Lower leg skin (tissue), 4 donors: ENCODE results near the gene SCAMP3. TPM values are rescaled to one million over a fixed set of nuclear protein-coding genes. Genes with fewer than 3 reads are reported as not detected.
A peak's percentile ranks its signal among the peaks of the same experiment; 100 is the strongest.

Experiments used
- DNase-seq, 2 donors: peaks; one replicate each; pipeline ENCODE4 v3.0.0-alpha.2; 2019; ENCODE audit warnings: low spot score in 2 of 2
- H3K4me3 ChIP-seq: fragments of 200-600 bp; sonication (generic); 2 replicates; pipeline ENCODE4 v1.5.1; 2017; ENCODE audit warnings: mild to moderate bottlenecking, low read depth; ENCODE audit not compliant: poor library complexity, severe bottlenecking
- POLR2A ChIP-seq, 2 donors: fragments of 450-650 bp; IDR thresholded peaks; one replicate each; pipeline ENCODE4 v1.6.1; 2016 to 2017; ENCODE audit warnings: antibody characterized with exemption in 2 of 2, mild to moderate bottlenecking in 1 of 2, moderate library complexity in 1 of 2
- WGBS, 2 donors: methylation state at CpG; one replicate each; pipeline ENCODE4 v1.1.5; 2018; 5-methylcytosine and 5-hydroxymethylcytosine counted together
- intact Hi-C: fragments of 100-400 bp; cut with DNase I; formaldehyde crosslinking; loops from one replicate; pipeline ENCODE4 v1.15.0; 2023; ENCODE audit warnings: low total_unique reads
- total RNA-seq, 4 donors: library from RNA; depleted of rRNA; stranded (reverse); fragments of >200 nt; gene quantifications; one replicate each; pipeline ENCODE4 v1.1.0, GENCODE V29; 2016
- TF ChIP-seq, protein P1 (sequence below), 3 donors: fragments of 450-650 bp; IDR thresholded peaks; one replicate each; pipeline ENCODE4 v1.5.1; 2016; ENCODE audit warnings: antibody characterized with exemption in 3 of 3, mild to moderate bottlenecking in 3 of 3, moderate library complexity in 2 of 3

Gene SCAMP3
- total RNA-seq, 4 donors from 2014 or later: 67.8 to 96.9 (median 87.6) TPM

DNA sequence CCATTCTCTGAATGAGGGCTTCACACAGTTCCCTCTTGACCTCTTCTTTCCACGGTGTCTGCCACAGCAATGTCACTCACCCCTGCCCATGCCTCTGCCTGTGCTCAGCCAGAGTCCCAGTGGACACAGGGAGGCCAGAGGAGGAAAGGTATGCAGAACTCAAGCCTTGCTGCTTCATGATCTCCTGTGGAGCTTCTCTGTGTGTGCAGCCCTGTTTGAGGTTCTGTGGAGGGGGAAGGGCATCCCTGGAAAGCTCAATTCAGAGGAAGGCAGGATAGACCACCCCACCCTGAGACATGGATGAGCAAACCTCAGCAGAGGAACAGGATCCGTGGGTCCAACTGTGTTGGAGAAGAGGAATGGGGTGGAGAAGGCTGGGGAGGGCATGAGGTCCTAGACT is 17.1 kb upstream of the SCAMP3 start:
- WGBS, 2 donors: 77 to 86% methylated on average over 2 of the region's 2 CpGs
- no peak overlapping the region for H3K4me3 ChIP-seq
- intact Hi-C loops: loop anchor here (5.0 kb wide), 1 partner anchor 43 kb away; the partner anchor contains the start of gene RUSC1
- DNase-seq: no peak
- no peak for TF ChIP-seq POLR2A (IDR thresholded peaks at IDR 0.05)
- TF ChIP-seq, protein P1, sequence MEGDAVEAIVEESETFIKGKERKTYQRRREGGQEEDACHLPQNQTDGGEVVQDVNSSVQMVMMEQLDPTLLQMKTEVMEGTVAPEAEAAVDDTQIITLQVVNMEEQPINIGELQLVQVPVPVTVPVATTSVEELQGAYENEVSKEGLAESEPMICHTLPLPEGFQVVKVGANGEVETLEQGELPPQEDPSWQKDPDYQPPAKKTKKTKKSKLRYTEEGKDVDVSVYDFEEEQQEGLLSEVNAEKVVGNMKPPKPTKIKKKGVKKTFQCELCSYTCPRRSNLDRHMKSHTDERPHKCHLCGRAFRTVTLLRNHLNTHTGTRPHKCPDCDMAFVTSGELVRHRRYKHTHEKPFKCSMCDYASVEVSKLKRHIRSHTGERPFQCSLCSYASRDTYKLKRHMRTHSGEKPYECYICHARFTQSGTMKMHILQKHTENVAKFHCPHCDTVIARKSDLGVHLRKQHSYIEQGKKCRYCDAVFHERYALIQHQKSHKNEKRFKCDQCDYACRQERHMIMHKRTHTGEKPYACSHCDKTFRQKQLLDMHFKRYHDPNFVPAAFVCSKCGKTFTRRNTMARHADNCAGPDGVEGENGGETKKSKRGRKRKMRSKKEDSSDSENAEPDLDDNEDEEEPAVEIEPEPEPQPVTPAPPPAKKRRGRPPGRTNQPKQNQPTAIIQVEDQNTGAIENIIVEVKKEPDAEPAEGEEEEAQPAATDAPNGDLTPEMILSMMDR (IDR thresholded peaks at IDR 0.05): no peak

DNA sequence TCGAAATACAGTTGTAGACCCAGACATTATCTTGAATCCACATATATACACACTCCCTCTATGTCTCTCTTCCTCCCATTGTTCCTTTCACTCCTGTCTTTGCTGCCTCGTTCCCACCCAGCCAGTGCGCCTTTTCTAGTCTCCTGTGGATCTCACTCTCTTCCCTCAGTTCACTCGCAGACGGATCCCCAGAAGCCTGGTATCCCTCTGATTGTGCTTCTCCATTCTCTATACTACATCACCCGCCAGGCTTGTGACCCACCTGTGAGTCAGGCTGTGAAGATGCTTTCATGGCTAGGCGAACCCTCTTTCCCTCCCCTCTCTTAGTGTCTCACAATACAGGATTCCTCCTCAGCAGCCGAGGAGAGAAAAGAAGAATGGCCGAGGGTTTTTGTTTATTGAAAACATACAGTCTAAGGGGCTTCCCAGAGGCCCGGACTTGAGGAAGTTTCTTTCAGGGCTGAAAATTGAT is 16.6 kb upstream of the SCAMP3 start:
- DNase-seq: no peak
- WGBS, 2 donors: 59 to 67% methylated on average over 10 of the region's 10 CpGs
- no peak overlapping the region for H3K4me3 ChIP-seq
- TF ChIP-seq, protein P1 (IDR thresholded peaks at IDR 0.05): no peak
- TF ChIP-seq POLR2A (IDR thresholded peaks at IDR 0.05): no peak
- intact Hi-C loops: loop anchor here (5.0 kb wide), 1 partner anchor 44 kb away; the partner anchor contains the start of gene RUSC1

DNA sequence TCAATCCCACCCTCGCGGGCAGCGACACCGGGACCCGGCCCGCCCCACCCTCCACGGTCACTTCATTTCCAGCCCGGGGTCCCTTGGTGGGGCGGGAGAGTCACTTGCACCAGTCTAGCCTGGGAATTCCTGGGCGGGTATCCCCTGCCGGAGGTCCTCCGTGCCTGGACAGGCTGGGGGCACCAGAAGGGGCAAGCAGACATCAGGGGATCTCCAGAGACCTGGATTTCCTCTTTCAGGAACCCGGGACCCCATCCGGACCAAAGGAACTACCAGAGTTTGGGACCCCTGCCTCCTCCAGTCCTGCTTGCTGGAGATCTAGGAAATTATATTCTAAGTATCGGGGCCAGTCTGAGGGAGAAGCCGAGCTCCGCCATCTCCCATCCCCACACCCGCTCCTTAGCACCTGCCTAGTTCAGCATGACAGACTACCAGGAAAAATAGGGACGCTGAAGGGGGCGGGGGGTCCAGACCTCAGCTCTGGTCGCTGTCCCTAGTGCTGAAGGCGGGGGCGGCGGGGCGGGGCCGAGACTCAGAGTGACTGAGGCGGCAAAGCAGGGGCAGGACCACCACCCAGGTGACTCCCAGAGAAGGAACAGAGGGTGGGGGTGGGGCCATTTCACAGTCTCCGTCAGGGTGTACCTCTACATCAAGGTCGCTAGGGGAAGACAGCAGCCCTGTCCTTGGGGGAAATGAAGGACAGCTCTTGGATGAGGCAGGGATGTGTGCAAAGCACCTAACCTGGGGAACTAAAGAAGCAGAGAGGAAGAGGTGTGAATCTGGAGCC is 15.9 kb upstream of the SCAMP3 start:
- peak overlapping the region; percentile 57 for H3K4me3 ChIP-seq
- intact Hi-C loops: loop anchor here (5.0 kb wide), 1 partner anchor 44 kb away; the partner anchor contains the start of gene RUSC1
- TF ChIP-seq POLR2A (IDR thresholded peaks at IDR 0.05): no peak
- TF ChIP-seq, protein P1 (IDR thresholded peaks at IDR 0.05): no peak
- WGBS, 2 donors: 0 to 2% methylated on average over 17 to 28 of the region's 29 CpGs
- DNase-seq: peak; percentile 33 to 92

DNA sequence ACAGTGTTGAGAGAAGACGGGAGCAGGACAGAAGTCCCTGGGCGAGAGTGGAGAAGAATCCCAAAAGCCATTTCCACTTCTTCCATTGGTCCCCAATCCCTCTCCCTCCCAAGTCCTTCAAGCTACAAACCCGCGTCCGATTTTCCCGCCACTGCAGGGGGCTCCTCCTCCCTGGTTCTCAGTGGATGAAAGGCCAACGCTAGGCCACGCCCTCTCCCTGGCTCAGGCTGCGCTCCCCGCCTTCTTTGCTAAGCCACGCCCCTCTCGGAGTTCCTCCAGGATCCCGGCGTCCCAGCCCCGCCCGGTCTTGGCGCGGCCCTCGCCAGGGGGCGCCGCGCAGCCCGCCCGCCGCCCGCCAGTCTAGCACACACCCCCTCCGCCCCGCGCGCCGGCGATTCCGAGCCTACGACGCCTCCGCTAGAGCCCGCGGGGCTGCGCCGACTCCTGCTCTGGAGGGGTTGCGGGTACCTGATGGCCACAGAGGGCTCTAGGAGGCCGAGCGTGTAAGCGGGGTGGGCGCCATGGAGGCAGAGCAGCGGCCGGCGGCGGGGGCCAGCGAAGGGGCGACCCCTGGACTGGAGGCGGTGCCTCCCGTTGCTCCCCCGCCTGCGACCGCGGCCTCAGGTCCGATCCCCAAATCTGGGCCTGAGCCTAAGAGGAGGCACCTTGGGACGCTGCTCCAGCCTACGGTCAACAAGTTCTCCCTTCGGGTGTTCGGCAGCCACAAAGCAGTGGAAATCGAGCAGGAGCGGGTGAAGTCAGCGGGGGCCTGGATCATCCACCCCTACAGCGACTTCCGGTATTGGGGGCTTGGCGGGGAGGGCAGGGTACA is 15.1 kb upstream of the SCAMP3 start, which contains the start of gene HCN3:
HCN3 (plus strand) TSS at position 394 of the 832 bp plus-strand sequence; CDS start at position 522, 128 bp downstream.
- intact Hi-C loops: loop anchor here (5.0 kb wide), 1 partner anchor 45 kb away; the partner anchor contains the start of gene RUSC1
- WGBS, 2 donors: 1 to 2% methylated on average over 44 to 50 of the region's 68 CpGs
- no peak for TF ChIP-seq POLR2A (IDR thresholded peaks at IDR 0.05)
- TF ChIP-seq, protein P1 (IDR thresholded peaks at IDR 0.05): no peak
- peak within 1 kb of the TSS; percentile 57 for H3K4me3 ChIP-seq
- peak; percentile 97 to 100 for DNase-seq

DNA sequence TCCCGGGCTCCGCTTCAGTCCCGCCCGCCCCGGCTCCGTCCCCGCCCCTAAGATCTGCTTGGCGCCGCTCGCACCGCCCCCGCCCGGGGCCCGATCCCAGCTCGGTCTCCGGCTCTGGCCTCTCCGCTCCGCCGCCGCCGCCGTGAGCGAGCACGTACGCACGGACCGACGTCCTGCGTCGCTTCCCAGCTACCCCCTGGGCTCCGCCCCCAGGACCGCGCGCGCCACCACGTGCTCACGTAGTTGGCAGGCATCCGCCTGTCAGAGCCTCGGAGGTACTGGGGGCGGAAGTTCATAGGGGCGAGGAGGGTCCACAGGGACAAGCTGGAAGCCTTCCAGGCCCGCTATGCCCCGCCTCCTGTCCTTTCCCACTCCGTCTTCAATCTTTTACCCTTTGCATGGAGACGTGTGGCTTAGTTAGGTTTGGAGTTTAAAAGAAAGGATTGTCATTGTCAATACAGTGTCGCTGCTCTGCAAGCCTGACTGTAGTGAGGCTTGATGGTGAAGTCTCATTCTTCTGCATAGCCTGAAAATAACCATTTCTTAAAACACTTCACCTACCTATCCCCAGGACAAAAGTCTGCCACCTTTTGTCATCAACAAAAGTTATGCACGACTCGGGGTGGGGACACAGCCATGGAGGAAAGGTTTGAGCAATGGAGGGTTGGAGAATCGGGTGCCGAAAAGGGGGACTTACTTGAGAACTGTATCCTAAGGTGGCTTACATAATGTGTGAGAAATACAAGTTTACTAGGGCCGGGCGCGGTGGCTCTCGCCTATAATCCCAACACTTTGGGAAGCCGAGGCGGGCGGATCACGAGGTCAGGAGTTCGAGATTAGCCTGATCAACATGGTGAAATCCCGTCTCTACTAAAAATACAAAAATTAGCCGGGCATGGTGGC is 11.4 kb upstream of the SCAMP3 start, which contains the start of gene CLK2:
CLK2 (minus strand) TSS at position 162 of the 903 bp plus-strand sequence. CDS start 2,527 bp downstream, outside the sequence.
- 17 to 18% methylated on average over 46 to 52 of the region's 61 CpGs for WGBS, 2 donors
- peak; percentile 90 to 98 for DNase-seq
- H3K4me3 ChIP-seq: peak within 1 kb of the TSS; percentile 66
- intact Hi-C loops: no loop called here
- peak in 1 of 2 donors; percentile 83 for TF ChIP-seq POLR2A (IDR thresholded peaks at IDR 0.05)
- TF ChIP-seq, protein P1 (IDR thresholded peaks at IDR 0.05): no peak
